ENCODE results near the gene SLC26A9.

DNA sequence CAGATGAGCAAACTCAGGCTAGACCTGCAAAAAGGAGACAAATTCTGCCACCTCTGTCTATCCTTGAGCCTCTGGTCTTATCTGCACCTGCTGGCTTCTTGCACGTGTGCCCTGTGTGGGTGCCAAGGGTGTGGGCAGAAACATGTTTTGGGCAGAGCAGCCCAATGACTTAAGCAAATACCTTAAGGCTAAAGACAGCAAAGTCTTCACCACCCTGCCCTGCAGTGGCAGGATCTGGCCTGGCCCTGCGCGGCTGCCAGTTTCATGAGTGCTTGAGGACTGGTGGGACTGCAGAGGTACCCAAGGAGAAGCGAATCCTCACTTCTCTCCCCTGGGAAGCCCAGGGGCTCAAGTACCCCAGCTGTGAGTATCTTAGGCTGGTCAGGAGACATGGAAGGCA is 3.8 kb upstream of the SLC26A9 start:
- TF ChIP-seq EMX1 (CRISPR knock-in tag; IDR thresholded peaks at IDR 0.05) (no peak), TCF7 (CRISPR knock-in tag; IDR thresholded peaks at IDR 0.05; ENCODE audit: low read depth) (no peak)
